Ureter (tissue), 1 donor: ENCODE measurements around the gene PPP2R5B. TPM values are rescaled to one million over a fixed set of nuclear protein-coding genes. Genes with fewer than 3 reads are reported as not detected.

ENCODE experiments used
- DNase-seq: peaks from one replicate; pipeline ENCODE4 v3.0.0-alpha.2; 2020; ENCODE audit warnings: low spot score
- total RNA-seq: library from RNA; stranded (reverse); gene quantifications from one replicate; pipeline ENCODE4 v1.2.4, GENCODE V29; 2023
- donor health status: DM: yes; HTN: yes; CAD: no.

The PPP2R5B gene
- total RNA-seq, 1 donor from 2014 or later, result 18.9 TPM

DNA sequence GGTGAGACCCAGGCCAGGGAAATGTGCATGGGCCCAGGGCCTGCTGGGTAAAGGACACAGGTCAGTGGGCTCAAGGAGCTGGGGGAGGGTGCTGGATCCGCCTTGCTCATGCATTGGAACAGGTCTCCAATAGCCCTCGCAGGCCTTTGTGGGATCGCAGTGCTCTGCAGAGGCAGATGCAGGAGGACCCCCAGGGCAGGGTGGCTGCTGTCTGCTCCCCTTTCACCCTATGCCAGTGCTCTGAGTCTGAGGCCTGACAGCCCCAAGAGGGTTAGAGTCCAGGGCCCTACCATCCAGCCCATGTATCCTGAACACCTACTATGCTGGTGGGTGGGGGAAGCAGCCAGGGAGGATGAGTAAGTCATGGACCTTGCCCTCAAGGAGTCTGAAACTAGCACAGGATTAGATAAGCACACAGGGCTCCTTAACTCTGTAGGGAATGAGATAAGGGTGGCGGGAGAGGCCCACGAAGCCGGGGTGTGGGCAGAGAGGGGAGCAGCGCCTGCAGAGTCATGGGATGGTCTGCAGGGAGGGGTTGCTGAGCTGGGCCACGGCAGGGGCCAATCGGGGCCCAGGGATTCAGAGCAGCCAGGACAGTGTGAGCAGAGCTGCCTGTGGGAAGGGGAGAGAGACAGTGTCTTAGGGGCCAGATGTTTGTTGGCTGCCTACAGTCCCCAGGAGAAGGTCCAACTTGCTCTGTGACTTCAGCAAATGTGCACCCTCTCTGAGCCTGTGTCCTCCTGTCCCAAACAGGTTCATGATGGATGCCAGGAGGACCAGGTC, 35.6 kb upstream of the PPP2R5B start:
- DNase-seq, result no peak

DNA sequence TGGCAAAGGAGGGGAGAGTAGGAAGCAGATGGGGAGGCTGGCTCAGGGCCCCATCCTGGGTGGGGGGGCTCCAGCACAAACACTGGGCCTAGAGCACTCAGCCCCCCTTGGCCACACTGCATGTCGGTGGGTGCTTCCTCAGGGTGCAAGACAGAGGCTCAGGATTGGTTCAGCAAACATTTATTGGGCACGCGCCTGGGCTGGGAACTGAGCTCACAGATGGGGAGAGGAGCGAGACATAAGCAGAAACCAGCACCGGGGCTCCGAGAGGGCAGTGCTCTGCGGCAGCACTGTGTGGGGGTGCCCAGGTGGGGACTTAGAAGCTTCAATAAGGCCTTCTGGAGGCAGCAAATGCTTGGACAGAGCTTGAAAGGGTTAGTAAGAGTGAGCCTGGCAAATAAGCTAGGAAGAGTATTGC, 34.0 kb upstream of the PPP2R5B start:
- DNase-seq, result no peak

DNA sequence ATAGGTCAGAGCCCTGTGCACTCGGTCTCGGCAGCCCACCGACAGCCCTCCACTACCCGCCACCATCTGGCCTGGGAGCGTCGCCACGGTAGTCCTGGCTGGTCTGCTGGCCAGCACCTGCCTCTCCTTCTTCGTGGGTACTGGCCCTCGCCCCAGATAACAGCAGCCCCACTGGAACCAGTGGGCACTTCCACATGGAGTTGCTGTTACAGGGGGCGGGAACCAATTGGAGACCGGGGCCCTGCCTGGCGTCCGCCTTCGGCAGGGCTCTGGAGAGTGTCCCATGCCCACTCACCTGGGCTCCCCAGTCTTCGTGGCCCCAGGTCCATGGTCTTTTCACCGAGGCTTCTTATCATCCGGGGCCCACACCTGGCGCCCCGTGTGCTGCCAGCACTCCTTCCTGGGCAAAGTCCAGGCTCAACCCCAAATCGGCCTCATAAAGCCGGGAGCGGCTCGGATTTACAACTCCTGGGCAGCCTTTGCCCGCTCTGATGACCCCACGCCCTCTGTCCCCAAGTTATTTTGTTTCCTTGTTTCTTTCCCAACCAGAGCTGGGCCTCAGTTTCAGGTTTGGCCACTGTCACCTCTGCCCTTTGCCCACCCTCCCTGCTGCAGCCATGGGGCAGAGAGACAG, 33.2 kb upstream of the PPP2R5B start:
- no peak for DNase-seq

DNA sequence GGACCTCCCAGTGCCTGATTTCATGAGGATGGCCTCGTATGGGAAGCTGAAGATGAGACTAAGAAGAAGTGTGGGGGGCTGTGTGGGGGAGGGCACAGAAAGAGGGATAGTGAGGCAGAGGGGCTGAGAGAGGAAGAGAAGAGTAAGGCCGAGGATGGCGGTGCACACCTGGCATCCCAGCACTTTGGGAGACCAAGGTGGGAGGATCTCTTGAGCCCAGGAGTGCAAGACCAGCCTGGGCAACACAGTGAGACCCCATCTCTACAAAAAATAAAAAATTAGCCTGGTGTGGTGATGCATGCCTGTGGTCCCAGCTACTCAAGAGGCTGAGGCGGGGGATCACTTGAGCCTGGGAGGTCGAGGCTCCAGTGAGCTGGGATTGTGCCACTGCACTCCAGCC, 32.6 kb upstream of the PPP2R5B start:
- DNase-seq, result no peak

DNA sequence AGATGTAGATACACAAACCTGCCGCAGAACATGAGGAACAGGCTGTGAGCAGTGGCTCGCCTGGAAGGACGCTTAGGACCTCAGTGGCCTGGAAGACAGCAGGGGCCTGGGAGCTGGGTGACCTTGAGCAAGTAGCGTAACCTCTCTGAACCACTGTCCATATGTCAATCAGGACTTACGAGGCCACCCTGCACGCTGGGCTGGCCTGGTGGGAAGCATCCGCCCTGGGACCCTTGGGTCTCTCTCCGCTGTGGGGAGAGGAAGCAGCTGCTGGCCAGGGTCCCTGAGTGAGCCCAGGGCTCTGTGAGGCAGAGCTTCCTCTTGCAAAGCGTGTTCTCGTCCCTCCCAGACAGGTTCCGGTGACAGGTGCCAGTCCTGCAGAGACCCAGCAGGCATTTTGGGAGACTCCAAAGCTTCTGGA, 32.1 kb upstream of the PPP2R5B start:
- DNase-seq, result no peak

DNA sequence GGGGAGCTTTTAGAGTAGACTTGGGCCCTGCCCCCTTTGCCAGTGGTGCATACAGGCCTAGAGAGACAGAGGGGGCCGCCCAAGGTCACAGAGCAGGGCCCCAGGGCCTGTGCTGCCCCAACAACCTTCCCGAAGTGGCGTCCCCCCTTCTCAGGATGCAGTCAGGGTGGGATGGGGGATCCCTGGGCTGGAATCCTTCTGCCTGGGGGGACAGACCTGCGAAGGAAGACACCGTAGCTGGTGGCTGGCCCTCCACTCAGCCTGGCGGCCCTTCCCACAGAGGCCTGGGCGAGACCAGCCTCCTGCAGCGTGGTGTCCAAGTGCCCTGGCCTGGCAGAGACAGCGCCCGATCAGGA, 31.7 kb upstream of the PPP2R5B start:
- DNase-seq, result no peak

DNA sequence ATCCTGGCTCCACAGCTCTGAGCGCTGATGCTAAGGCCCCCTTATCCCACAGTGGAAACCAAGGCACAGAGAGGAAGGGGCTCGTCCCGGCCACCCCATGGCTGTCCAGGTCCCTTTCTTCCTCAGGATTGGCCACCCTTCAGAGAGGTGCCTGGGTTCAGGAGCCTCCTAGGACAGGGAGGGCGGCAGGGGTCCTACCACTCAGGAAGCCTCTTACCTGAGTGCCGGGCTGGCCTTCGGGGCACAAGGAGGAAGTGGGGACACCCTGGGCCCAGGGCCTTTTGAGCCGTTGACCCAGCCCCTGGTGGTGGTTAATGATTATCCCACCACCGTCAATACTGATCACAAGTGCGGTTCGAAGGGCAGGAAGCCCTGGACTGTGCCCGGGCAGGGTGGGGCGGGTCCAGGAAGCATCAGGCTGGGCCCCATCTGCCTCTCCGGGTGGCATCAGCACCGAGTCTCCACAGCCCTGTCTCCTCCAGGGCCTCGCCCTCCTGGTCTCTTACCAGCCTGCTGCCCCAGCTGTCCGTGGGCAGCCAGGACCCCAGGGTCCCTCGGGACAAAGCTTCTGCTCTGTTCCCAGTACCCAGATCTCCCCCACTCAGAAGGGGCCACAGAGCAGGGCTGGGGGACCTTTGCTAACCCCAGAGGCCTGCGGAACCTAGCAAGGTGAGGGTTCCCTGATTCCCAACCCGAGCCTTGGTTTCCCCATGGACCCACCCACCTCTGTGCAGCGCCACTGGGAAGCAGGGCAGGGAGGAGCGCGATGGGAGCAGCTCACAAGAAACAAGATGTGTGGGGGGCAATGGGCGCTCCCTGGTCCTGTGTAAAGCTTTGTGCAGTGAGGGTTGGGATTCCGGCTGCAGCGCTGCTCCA, 31.1 kb upstream of the PPP2R5B start:
- no peak for DNase-seq

DNA sequence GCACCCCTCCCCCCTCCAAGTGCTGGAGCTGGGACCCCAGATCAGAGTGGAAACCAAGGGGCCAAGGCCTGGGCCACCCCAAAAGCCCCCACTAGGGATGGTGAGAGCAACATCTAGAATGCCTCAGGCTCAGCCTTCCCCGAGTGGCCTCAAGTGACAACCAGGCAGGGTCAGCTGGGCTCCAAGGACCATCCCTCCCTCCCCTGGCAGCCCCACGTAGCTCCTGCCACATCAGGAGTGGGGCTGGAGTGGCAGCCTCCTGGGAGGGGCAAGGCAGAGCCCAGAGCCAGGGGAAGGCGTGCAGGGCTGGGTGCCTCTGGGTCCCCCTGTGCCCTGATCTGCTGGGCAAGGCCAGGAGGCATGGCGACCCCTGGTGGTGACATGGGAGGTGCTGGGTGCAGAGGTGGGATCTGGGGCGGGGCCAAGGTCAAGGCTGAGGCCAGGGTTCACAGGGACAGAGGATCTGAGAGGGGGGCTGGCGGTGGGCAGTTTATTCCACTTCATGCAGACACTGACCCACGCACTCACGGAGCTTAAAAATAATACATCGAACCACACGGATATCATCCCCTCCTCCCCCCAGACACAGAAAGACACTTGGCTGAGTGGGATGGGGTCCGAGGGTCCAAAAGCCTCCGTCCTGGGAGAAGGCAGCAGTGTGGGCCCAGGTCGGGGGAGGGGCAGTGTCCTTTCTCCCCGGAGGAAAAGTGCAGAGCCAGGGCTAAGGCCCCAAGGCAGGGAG, 30.2 kb upstream of the PPP2R5B start:
- peak; percentile 83 for DNase-seq

DNA sequence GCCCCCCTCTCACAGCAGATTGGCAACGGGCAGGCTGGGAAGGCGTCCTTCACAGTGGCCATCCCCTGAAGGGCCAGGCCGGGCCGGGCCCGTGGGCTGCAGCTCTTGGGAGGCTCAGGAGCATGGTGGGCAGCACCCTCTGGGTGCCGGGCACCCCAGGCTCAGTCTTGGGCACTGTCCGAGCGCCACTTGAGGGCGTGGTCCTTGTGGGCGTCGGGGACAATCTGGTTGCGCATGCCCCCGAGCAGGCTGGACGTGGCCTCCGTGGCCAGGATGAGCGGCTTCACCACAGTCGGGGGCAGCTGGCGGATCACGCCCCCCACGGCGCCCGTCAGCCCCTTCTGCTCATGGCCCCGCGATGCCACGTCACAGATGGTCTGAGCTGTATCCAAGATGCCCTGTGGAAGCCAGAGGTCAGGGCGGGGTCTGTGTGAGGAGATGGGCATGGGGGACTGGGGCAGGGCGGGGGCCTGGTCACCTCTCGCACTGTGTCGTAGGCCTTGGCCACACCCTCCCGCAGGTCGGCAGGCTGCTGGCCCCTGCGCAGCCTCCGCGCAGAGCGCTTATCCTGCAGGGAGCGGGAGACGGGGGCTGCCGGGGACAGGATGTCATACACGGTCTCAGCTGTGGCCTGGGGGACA, 29.6 kb upstream of the PPP2R5B start:
- no peak for DNase-seq

DNA sequence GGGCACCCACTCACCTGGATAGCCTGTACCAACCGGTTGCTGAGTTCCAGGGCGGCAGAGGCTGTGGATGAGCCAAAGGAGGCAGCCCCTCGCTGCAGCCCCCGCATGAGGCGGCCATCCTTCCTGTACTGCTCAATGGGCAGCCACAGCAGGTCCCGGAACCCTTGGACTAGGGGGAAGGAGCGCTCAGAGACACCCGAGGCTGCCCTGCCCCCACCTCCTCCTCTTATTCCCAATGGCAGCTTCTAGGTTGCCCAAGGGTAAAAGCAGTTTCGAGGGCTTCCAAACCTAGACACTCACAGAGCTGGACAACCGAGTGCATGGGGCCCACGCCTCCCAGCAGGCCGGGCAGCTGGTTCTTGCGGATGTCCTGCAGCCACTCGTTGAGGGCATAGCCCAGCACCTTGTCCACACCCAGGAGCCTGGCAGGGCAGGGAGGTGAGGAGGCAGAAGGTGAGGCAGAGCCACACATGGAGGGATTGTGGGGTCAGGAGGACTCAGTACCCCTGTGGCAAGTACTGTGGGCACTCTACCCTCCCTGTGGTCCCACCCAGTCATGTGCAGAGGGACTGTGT, 28.0 kb upstream of the PPP2R5B start:
- no peak for DNase-seq

DNA sequence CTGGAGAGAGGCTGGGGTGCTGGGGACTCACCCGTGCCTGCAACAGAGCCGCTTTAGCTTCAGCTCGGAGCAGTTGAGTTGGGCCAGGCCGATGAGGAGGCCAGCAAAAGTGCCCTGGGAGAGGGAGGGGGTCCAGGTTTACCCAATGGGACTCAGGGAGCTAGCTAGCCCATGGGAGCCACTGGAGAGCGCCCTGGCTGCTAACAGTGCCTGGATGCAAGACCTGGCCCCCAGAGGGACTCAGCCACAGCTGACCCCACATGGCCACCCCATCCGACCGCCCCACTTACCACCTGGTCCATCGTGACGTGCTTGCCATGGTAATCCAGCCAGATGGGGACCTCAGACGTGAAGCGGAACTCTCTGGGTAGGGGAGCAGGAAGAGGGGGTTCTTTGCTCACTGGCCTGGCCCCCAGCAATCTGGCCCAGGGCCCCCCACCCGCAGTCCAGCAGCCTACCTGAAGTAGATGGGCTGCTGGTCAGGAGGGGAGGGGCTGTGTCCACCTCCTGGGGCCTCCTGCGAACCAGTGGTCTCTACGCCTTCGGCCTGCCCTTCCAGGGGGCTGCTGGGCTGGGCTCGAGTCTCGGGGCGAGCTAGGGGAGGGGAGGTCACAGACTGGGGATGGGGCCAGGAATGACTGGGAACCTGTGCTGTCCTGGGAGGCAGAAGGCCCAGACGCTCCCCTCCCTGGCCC, 27.0 kb upstream of the PPP2R5B start:
- DNase-seq, result no peak

DNA sequence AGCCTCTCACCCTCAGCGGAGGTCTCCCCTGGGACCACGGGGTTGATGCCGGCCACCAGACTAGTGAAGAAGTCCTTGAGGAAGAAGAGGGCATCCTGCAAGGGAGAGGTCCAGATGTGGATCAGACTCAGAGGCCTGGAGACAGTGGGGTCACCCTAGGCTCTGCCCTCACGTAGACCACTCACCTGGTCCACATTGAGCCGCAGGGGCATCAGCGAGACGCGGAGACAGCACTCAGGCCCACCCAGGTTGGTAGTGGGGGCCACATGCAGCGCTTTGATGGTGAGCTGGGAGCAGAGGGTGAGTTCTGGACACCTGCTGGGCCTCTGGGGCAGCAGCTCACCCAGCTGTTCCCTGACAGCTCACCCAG, 26.4 kb upstream of the PPP2R5B start:
- no peak for DNase-seq

DNA sequence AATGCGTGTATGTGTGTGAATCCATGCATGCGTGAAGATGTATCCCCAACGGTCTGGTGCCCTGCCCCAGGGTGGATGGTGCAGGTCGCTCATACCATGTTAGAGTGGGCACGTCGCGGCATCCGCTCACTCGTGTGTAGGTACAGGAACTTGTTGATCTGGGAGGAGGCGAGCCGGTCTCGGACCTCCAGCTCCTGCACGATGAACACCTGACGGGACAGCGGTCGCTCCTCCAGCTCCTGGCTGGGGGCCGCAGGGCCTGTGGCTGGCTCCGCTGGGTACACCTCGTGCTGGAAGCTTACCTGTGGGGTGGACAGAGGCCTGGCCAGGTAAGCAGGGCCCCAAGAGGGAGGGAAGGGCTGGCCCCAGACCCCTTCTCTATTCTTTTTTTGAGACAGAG, 25.9 kb upstream of the PPP2R5B start:
- DNase-seq, result no peak

DNA sequence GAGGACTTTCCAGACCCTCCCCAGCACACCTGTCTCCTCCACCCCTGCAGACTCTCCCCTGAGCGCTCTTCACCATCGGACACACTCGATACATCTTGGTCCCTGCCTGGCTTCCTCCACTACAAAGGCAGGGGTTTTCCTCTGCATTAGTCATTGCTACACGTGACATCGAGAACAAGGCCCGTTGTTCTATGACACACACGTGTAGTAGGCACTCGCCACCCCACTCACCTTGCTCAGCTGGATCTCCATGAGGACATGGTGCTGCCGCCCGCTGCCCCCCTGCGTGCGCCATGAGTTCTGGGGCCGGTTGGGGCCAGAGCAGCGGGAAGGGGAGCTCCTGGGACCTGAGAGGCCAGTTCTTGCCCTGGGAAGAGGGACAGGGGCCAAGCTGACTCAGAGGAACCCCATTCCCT, 24.2 kb upstream of the PPP2R5B start:
- no peak for DNase-seq

DNA sequence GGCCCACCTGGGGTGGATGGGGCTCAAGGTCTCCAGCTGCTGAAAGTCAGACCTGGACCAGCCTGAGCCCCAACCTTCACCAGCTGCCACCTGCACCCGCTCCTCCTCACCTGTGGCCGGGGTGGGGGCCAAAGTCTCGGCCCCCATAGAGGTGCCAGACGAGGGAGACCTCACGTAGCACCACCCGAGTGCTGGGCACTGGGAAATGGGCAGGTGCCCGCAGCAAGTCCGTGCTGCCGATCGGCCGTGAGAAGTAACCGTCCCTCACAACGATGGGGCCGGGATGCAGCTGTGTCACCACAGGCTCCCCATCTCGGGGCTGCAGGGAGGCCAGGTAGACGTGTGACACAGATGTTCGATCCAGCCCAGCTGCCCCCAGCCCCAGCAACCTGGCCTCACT, 23.7 kb upstream of the PPP2R5B start:
- no peak for DNase-seq

DNA sequence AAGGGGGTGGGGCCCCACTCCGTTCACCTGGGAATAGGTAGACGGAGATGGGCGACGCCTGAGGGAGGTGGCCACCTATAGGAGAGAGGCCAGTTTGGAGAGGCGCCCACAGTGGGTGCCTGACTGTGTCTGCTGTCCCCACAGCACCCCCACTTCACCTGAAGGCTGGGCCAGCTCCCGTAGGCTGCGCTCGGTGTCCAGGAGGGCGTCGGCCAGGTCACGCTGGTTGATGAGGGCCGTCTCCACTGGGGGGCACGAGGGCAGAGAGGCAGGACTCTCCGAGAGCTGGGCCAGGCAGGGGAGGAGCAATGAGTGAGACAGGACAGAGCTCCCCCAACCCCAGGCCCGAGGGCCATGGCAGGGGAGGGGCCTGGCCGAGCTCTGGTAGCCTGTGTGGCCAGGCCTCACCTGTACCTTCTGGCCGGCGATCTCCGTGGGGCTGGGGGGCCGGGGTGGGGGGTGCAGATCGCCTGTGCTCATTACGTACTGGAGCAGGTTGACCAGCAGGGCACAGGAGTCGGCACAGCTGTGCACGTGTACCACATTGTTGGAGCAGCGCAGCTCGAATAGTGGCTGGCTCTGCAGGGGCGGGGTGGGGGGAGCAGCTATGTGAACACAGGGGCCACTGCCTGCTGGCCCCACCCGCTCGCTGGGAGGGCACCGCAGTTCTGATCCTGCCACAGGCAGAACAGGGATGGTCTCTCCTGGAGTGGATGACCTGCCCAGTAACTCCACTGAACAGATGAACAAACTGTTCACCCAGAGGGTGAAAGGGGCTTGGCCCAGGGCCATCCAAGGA, 22.2 kb upstream of the PPP2R5B start:
- no peak for DNase-seq

DNA sequence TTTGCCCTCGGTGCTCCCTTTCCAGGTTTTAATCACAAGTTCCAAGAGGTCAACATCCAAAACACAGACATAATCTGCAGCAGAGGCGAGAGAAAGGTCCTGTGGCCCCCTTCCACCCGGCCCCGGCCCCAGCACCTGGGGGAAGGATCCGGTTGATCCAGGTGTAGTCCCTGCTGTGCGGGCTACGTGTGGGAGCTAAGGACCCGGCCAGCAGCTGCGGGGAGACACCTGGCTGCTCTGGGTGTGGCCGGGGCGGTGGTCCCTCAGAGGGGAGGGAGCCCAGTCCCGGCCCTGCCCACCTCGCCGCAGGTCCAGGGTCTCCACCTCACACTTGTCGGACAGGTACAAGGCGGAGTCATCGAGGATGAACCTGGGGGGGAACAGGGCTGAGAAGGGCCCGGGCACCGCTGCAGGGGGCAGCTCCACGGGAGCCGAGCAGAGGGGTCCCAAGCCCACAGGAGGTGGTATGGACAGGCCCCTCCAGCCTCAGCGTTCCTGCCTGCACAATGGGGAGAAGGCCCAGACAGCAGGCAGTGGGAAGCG, 21.1 kb upstream of the PPP2R5B start:
- DNase-seq, result no peak

DNA sequence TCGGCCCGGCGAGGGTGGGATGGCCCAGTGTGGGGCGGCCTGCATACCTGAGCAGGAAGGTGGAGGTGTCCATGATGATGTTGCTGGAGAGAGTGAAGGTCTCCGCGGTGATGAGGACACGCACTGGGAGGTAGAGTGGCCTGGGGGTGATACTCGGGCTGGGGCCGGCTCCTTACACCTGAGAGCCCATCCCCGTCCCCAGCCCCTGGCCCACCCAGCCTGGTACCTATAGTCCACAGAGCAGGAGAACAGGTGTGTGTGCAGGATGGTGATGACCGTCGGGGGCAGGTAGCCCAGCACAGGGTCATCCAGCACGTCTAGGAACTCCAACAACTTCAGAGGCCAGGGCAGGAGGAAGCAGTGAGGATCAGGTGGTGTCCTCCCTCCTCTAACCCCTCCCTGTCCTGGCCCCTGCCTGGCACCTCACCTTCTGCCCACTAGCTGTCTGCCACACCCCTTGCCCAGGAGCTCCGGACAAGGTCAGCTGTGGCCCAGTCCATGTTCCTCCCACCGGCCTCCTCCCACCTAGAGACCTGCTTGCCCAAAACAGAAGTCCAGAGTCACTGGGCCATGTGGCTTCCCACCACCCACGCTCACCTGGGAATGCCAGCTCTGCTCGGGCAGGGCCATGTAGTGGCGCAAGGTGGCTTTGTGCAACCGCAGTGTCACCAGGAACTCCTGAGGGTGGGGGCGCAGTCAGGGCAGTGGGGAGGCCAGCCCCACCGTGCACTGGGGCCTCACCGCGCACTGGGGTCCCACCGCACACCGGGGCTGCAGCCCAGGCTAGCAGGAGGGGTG, 18.8 kb upstream of the PPP2R5B start:
- DNase-seq, result no peak

DNA sequence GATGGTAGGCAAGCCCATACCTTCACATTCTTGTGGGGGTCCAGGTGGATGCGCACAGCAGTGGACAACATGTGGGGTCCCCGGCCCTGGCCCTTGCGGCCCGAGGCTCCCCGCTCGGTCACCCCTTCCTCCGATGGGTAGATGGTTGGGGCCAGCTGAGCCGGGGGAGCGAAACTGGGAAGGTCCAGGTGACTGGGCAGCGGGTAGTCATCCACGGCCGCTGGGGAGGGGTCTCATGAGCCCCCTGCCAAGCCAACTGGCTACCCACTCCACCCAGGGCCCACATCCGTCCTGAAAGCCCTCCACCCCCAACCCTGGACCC, 18.2 kb upstream of the PPP2R5B start:
- no peak for DNase-seq
